Epithelial cell of esophagus (primary cell): Measurements from ENCODE around the gene SEPTIN8.

ENCODE experiments used
- DNase-seq: peaks from one replicate; pipeline ENCODE4 v3.0.0; 2010; ENCODE audit warnings: low read depth
- H3K4me3 ChIP-seq: 2 replicates; pipeline ENCODE4 v1.5.1; 2011; ENCODE audit warnings: mild to moderate bottlenecking, low read length, control low read depth
- CTCF ChIP-seq: IDR thresholded peaks from 2 replicates; pipeline ENCODE4 v1.5.1; 2011; ENCODE audit warnings: low read depth, mild to moderate bottlenecking, low read length, control low read depth, inconsistent platforms; ENCODE audit not compliant: insufficient read depth; ENCODE audit errors: missing control alignments

Gene SEPTIN8

GRCh38 chr5:132788990-132789886, 12.2 kb upstream of the SEPTIN8 start:
- TF ChIP-seq CTCF = no peak
- no peak overlapping the region for H3K4me3 ChIP-seq
- no peak for DNase-seq

GRCh38 chr5:132788508-132788907, 11.5 kb upstream of the SEPTIN8 start:
- H3K4me3 ChIP-seq = no peak overlapping the region
- TF ChIP-seq CTCF = no peak
- no peak for DNase-seq

- H3K4me3 ChIP-seq = no peak overlapping the region
- no peak for DNase-seq
- no peak for TF ChIP-seq CTCF
Measured at GRCh38 chr5:132787076-132787475, 10.0 kb upstream of the SEPTIN8 start.

GRCh38 chr5:132785864-132786263, 8.8 kb upstream of the SEPTIN8 start:
- no peak overlapping the region for H3K4me3 ChIP-seq
- TF ChIP-seq CTCF = no peak
- DNase-seq = no peak

GRCh38 chr5:132785365-132785764, 8.3 kb upstream of the SEPTIN8 start:
- H3K4me3 ChIP-seq = no peak overlapping the region
- DNase-seq = no peak
- TF ChIP-seq CTCF = no peak

- DNase-seq = peak; percentile 69
- H3K4me3 ChIP-seq = no peak overlapping the region
- TF ChIP-seq CTCF = no peak
Measured at GRCh38 chr5:132782101-132782500, 5.1 kb upstream of the SEPTIN8 start.

GRCh38 chr5:132781029-132781428, 4.0 kb upstream of the SEPTIN8 start:
- TF ChIP-seq CTCF = no peak
- DNase-seq = no peak
- no peak overlapping the region for H3K4me3 ChIP-seq
